Prostate gland (tissue), 2 donors: ENCODE data around the gene NDN. TPM values are rescaled to one million over a fixed set of nuclear protein-coding genes. Genes with fewer than 3 reads are reported as not detected.

Experiments
- DNase-seq: peaks from one replicate; pipeline ENCODE4 v3.0.0-alpha.2; 2019; ENCODE audit warnings: low spot score
- H3K27ac ChIP-seq, 2 donors: fragments of 200-600 bp; sonication (generic); 2 replicates each; pipeline ENCODE4 v1.5.1; 2017 to 2019
- H3K27me3 ChIP-seq: fragments of 200-600 bp; sonication (generic); replicated peaks from 2 replicates; pipeline ENCODE4 v1.5.1; 2019; ENCODE audit not compliant: insufficient read depth
- H3K36me3 ChIP-seq, 2 donors: fragments of 200-600 bp; sonication (generic); 1 replicate in 1 of 2; 2 replicates in 1 of 2; pipeline versions ENCODE4 v1.5.1 to v1.8.1; 2017 to 2019
- H3K4me1 ChIP-seq: fragments of 200-600 bp; sonication (generic); replicated peaks from 2 replicates; pipeline ENCODE4 v1.5.1; 2019
- H3K4me3 ChIP-seq, 2 donors: fragments of 200-600 bp; sonication (generic); 2 replicates each; pipeline ENCODE4 v1.5.1; 2017 to 2019
- H3K9me3 ChIP-seq: fragments of 200-600 bp; sonication (generic); 2 replicates; pipeline ENCODE4 v1.5.1; 2017
- POLR2A ChIP-seq: fragments of 450-650 bp; IDR thresholded peaks from one replicate; pipeline ENCODE4 v1.6.1; 2016; ENCODE audit warnings: antibody characterized with exemption, mild to moderate bottlenecking
- POLR2AphosphoS5 ChIP-seq: sonication (generic); formaldehyde crosslinking; IDR thresholded peaks from one replicate; pipeline ENCODE4 v1.6.1; 2017; ENCODE audit warnings: antibody characterized with exemption
- WGBS: methylation state at CpG from one replicate; pipeline ENCODE4 v1.1.5; 2018; 5-methylcytosine and 5-hydroxymethylcytosine counted together
- intact Hi-C: fragments of 100-400 bp; cut with DNase I; formaldehyde crosslinking; loops from one replicate; pipeline ENCODE4 v1.14.2; 2022
- total RNA-seq, 2 donors: library from RNA; depleted of rRNA; stranded (reverse); fragments of >200 nt; gene quantifications; one replicate each; pipeline ENCODE4 v1.1.0, GENCODE V29; 2016
- TF ChIP-seq, protein P1 (sequence below), 4 experiments: fragments of 200-600 bp in 2 of 4; fragments of 450-650 bp in 2 of 4; sonication (generic) in 2 of 4; IDR thresholded peaks; 1 replicate in 3 of 4; 2 replicates in 1 of 4; pipeline ENCODE4 v1.5.1; 2016 to 2019; ENCODE audit warnings: antibody characterized with exemption in 4 of 4, mild to moderate bottlenecking in 2 of 4, moderate library complexity in 2 of 4

NDN gene
- total RNA-seq, 2 donors from 2014 or later: 46.9 to 121 TPM

GRCh38 chr15:23644829-23645228 lies 42.3 kb downstream of the NDN start:
- Histone ChIP-seq H3K9me3 (no peaks in the 10 kb centered on the region), H3K27me3 (no peaks in the 10 kb centered on the region), H3K4me3 (no peak overlapping the region), H3K4me1 (no peaks in the 10 kb centered on the region), H3K27ac (no peak overlapping the region), H3K36me3 (no peaks in the 10 kb centered on the region)
- intact Hi-C loops: loop anchor here (10.0 kb wide), 1 partner anchor 230 kb away; no protein-coding TSS in a partner anchor
- no peak for TF ChIP-seq POLR2AphosphoS5
- TF ChIP-seq POLR2A: no peak
- TF ChIP-seq, protein P1, sequence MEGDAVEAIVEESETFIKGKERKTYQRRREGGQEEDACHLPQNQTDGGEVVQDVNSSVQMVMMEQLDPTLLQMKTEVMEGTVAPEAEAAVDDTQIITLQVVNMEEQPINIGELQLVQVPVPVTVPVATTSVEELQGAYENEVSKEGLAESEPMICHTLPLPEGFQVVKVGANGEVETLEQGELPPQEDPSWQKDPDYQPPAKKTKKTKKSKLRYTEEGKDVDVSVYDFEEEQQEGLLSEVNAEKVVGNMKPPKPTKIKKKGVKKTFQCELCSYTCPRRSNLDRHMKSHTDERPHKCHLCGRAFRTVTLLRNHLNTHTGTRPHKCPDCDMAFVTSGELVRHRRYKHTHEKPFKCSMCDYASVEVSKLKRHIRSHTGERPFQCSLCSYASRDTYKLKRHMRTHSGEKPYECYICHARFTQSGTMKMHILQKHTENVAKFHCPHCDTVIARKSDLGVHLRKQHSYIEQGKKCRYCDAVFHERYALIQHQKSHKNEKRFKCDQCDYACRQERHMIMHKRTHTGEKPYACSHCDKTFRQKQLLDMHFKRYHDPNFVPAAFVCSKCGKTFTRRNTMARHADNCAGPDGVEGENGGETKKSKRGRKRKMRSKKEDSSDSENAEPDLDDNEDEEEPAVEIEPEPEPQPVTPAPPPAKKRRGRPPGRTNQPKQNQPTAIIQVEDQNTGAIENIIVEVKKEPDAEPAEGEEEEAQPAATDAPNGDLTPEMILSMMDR (IDR thresholded peaks at IDR 0.05): no peak
- 89% methylated on average over 13 of the region's 13 CpGs for WGBS
- no peak for DNase-seq

DNA sequence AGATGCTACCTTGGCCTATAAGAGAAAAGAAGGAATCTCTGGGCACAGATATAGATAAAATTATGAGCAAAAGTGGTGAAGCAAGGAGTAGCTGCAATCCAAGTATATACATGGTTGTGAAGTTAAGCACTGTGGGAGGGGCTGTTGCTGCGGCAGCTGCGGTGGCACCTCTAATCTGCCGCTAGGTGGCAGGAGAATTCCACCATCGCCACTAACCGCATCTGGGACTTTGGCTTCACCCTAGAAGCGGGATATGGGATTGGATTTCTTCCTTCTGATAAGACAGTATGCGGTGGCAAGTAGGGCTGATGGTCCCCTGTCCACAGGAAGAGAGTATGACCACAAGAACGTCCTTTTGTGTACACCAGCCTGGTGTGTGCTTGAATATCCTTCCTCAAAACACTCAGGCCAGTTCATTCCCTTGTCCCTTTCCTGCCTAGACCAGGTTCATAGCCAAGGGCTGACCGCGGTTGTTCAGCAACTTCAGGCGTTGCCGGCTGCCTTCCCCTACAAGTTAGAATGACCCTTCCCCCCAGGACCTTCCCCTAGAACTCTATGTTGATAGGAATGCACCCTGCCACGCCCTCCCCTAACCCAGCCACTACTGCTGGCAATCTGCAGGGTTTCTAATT lies 44.6 kb downstream of the NDN start:
- peak; percentile 32 for DNase-seq
- no peak for TF ChIP-seq POLR2A
- peak; percentile 8 for TF ChIP-seq POLR2AphosphoS5
- TF ChIP-seq, protein P1 (IDR thresholded peaks at IDR 0.05): peak in 3 of 4 experiments; percentile 67 to 76 (median 73)
- H3K27me3 ChIP-seq: no peaks in the 10 kb centered on the region
- no peaks in the 10 kb centered on the region for H3K4me1 ChIP-seq
- H3K36me3 ChIP-seq: no peaks in the 10 kb centered on the region
- intact Hi-C loops: loop anchor here (10.0 kb wide), 1 partner anchor 232 kb away; no protein-coding TSS in a partner anchor
- 13% methylated on average over 13 of the region's 13 CpGs for WGBS
- H3K27ac ChIP-seq: no peak overlapping the region
- no peak overlapping the region for H3K4me3 ChIP-seq
- no peaks in the 10 kb centered on the region for H3K9me3 ChIP-seq

Other genes starting within 250 kb of the NDN start
- gene GOLGA6L2, start 240.1 kb downstream of the NDN start, total RNA-seq: 1 to 10 TPM in 1 of 2 donors, not detected in 1; 1.4 TPM
- gene MKRN3, start 121.6 kb downstream of the NDN start, total RNA-seq: 1 to 10 TPM in 1 of 2 donors, not detected in 1; 1.8 TPM
- gene MAGEL2, start 39.4 kb downstream of the NDN start, total RNA-seq: 1 to 10 TPM in 1 of 2 donors, under 1 TPM in 1; 0.82 to 3.1 TPM